HG03565 (cell line): Measurements from ENCODE around the gene LENG1.

Source experiments
- ATAC-seq: cut with Tn5 transposase; IDR thresholded peaks from one replicate; pipeline ENCODE4 v1.9.1; 2021; ENCODE audit warnings: mild to moderate bottlenecking, moderate library complexity; ENCODE audit not compliant: unreplicated experiment

The LENG1 gene

GRCh38 chr19:54142166-54142780 is 17.2 kb downstream of the LENG1 start:
- ATAC-seq, result no peak

GRCh38 chr19:54141356-54141755 is 18.2 kb downstream of the LENG1 start:
- no peak for ATAC-seq

- ATAC-seq, result no peak
These were observed 20.8 kb downstream of the LENG1 start for GRCh38 chr19:54138489-54139256.

- ATAC-seq, result no peak
These were observed 21.6 kb downstream of the LENG1 start, which contains the start of gene CNOT3 for GRCh38 chr19:54137699-54138488. Gene CNOT3, plus strand, starts transcription at chr19:54137762. Its CDS starts 5,217 bp downstream, at chr19:54142979.

GRCh38 chr19:54136864-54137698 is 22.4 kb downstream of the LENG1 start:
- ATAC-seq, result peak; percentile 73

GRCh38 chr19:54136086-54136863 is 23.2 kb downstream of the LENG1 start:
- ATAC-seq, result no peak

- no peak for ATAC-seq
These were observed 25.4 kb downstream of the LENG1 start for GRCh38 chr19:54133957-54134590.

- no peak for ATAC-seq
These were observed 26.1 kb downstream of the LENG1 start for GRCh38 chr19:54133312-54133956.

- no peak for ATAC-seq
These were observed 29.9 kb downstream of the LENG1 start for GRCh38 chr19:54129617-54129996.

- ATAC-seq, result no peak
These were observed 30.5 kb downstream of the LENG1 start for GRCh38 chr19:54128796-54129616.

GRCh38 chr19:54128441-54128725 is 31.1 kb downstream of the LENG1 start:
- no peak for ATAC-seq

- ATAC-seq, result no peak
These were observed 31.7 kb downstream of the LENG1 start for GRCh38 chr19:54127688-54128440.

- no peak for ATAC-seq
These were observed 33.8 kb downstream of the LENG1 start for GRCh38 chr19:54125713-54126112.

GRCh38 chr19:54124393-54124792 is 35.1 kb downstream of the LENG1 start:
- ATAC-seq, result no peak

GRCh38 chr19:54123682-54124081 is 35.8 kb downstream of the LENG1 start:
- no peak for ATAC-seq

- ATAC-seq, result no peak
These were observed 38.3 kb downstream of the LENG1 start for GRCh38 chr19:54121259-54121658.
